MM.1S (cell line): ENCODE measurements around the gene PHACTR1.

ENCODE experiments used
- CTCF ChIP-seq: fragments of 300-600 bp; sonication (generic); IDR thresholded peaks from 2 replicates; pipeline ENCODE4 v1.5.1; 2016; ENCODE audit warnings: antibody characterized with exemption, low read length, mixed read lengths
- EZH2 ChIP-seq: fragments of 300-600 bp; sonication (generic); optimal IDR thresholded peaks from 2 replicates; pipeline ENCODE3; 2017; ENCODE audit warnings: low read depth, mild to moderate bottlenecking, antibody characterized with exemption, low read length, mixed read lengths
- EZH2phosphoT487 ChIP-seq: fragments of 300-600 bp; sonication (generic); IDR thresholded peaks from 2 replicates; pipeline ENCODE4 v1.6.1; 2018; ENCODE audit warnings: antibody characterized with exemption, low read length

GRCh38 chr6:12895721-12896120 is 179.2 kb downstream of the PHACTR1 start:
- no peak for TF ChIP-seq CTCF
- no peak for TF ChIP-seq EZH2
- TF ChIP-seq EZH2phosphoT487, result no peak
